Adipocyte (in vitro differentiated cells): ENCODE data around the gene ALDH1A3.

ENCODE experiments used
- DNase-seq: peaks from one replicate; pipeline ENCODE4 v3.0.0-alpha.2; 2015; ENCODE audit warnings: low read depth
- H3K27me3 ChIP-seq: replicated peaks from 2 replicates; pipeline ENCODE4 v1.7.0; 2013; ENCODE audit warnings: mild to moderate bottlenecking, low read length, moderate library complexity; ENCODE audit not compliant: control insufficient read depth, insufficient read depth
- H3K36me3 ChIP-seq: 2 replicates; pipeline ENCODE4 v1.7.0; 2013; ENCODE audit warnings: low read length, mild to moderate bottlenecking, moderate library complexity; ENCODE audit not compliant: control insufficient read depth, insufficient read depth, severe bottlenecking
- H3K4me1 ChIP-seq: 2 replicates; pipeline ENCODE4 v1.7.0; 2013; ENCODE audit warnings: mild to moderate bottlenecking, low read length, moderate library complexity; ENCODE audit not compliant: control insufficient read depth, insufficient read depth
- H3K4me3 ChIP-seq: 2 replicates; pipeline ENCODE4 v1.7.0; 2013; ENCODE audit warnings: mild to moderate bottlenecking, low read length, moderate library complexity
- H3K9ac ChIP-seq: 2 replicates; pipeline ENCODE4 v1.7.0; 2013; ENCODE audit warnings: mild to moderate bottlenecking, low read length, moderate library complexity
- H3K9me3 ChIP-seq: 2 replicates; pipeline ENCODE4 v1.7.0; 2013; ENCODE audit warnings: mild to moderate bottlenecking, low read length, moderate library complexity; ENCODE audit not compliant: control insufficient read depth

Gene ALDH1A3

GRCh38 chr15:100948430-100948762 lies 68.8 kb downstream of the ALDH1A3 start:
- no peak overlapping the region for H3K4me3 ChIP-seq
- H3K9me3 ChIP-seq: no peaks in the 10 kb centered on the region
- H3K36me3 ChIP-seq: no peaks in the 10 kb centered on the region
- peaks cover 11% of the 10 kb centered on the region for H3K4me1 ChIP-seq
- no peak for DNase-seq
- H3K9ac ChIP-seq: no peak overlapping the region
- H3K27me3 ChIP-seq: no peaks in the 10 kb centered on the region

DNA sequence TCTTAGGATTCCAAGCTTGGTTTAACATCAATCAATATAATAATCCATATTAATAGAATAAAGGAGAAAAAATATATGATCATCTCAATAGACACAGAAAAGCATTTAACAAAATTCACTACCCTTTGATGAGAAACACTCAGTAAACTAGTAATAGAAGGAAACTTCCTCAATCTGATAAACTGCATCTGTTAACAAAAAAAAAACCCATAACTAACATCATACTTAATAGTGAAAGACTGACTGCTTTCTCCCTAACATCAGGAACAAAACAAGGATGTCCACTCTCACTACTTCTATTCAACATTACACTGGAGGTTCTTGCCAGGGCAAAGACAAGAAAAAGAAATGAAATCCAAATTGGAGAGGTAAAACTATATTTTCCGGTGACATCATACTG lies 70.1 kb downstream of the ALDH1A3 start:
- Histone ChIP-seq H3K27me3 (no peaks in the 10 kb centered on the region), H3K9ac (no peak overlapping the region), H3K9me3 (no peaks in the 10 kb centered on the region), H3K36me3 (no peaks in the 10 kb centered on the region), H3K4me1 (peaks cover 4% of the 10 kb centered on the region), H3K4me3 (no peak overlapping the region)
- no peak for DNase-seq

GRCh38 chr15:100951965-100952364 lies 72.3 kb downstream of the ALDH1A3 start:
- Histone ChIP-seq H3K4me1 (peaks cover 5% of the 10 kb centered on the region), H3K9me3 (no peaks in the 10 kb centered on the region), H3K27me3 (no peaks in the 10 kb centered on the region), H3K9ac (no peak overlapping the region), H3K4me3 (no peak overlapping the region), H3K36me3 (no peaks in the 10 kb centered on the region)
- DNase-seq: no peak

DNA sequence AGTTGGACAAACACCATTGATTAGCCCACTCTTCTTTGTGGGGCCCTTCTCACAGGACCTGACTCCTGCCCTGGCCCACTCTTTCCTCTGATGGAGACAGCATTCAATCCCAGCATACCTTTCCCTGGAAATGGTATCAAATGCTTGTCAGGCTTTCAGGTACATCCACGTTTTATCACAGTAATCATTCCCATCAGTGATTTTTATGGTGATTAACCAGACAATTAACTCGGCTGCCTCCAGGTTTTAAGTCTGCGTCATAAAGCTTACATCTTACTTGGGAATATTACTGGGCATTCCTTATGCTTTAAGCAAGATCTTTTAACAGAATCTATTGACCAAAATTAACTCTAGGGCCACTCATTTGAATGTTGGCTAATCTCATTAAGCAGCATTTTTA lies 72.9 kb downstream of the ALDH1A3 start:
- Histone ChIP-seq H3K4me3 (no peak overlapping the region), H3K9me3 (no peaks in the 10 kb centered on the region), H3K36me3 (no peaks in the 10 kb centered on the region), H3K4me1 (peaks cover 11% of the 10 kb centered on the region), H3K27me3 (no peaks in the 10 kb centered on the region), H3K9ac (no peak overlapping the region)
- no peak for DNase-seq

DNA sequence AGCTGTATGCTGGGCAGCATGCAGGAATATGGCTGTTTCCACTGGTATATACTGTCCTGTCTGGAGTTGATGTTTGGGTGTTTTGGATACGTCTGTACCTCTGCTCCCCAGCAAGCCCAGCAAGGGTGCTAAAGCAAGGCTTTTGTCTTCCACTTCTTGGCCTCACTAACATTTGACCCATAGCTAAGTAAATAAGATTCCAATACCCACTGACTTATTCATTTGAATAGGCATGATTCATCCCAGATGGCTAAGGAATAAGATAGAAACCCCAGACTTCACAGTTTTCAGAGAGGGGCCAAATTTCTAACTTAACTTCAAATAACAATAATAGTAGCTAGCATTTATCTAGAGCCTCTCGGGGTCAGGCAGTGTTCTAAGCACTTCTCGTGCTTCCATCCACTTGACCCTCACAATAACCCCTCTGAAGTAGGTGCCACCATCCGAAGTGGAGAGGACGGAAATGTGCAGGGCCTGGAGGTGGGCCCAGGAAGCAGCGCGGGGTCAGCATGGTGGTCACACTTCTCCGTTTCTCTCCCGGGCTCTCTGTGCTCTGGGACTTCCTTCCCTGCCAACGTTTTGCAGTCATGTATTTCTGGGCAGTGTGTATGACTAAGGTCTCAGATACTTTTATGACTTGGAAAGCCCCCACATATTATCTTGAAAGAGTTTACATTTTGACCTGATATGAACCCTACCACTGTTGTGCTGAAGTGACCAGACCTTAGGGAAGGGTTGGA lies 78.9 kb downstream of the ALDH1A3 start:
- Histone ChIP-seq H3K4me1 (peaks cover 46% of the 10 kb centered on the region), H3K9me3 (no peaks in the 10 kb centered on the region), H3K27me3 (no peaks in the 10 kb centered on the region), H3K4me3 (peak overlapping the region; percentile 60), H3K9ac (peak overlapping the region; percentile 71), H3K36me3 (no peaks in the 10 kb centered on the region)
- DNase-seq: peak; percentile 55

DNA sequence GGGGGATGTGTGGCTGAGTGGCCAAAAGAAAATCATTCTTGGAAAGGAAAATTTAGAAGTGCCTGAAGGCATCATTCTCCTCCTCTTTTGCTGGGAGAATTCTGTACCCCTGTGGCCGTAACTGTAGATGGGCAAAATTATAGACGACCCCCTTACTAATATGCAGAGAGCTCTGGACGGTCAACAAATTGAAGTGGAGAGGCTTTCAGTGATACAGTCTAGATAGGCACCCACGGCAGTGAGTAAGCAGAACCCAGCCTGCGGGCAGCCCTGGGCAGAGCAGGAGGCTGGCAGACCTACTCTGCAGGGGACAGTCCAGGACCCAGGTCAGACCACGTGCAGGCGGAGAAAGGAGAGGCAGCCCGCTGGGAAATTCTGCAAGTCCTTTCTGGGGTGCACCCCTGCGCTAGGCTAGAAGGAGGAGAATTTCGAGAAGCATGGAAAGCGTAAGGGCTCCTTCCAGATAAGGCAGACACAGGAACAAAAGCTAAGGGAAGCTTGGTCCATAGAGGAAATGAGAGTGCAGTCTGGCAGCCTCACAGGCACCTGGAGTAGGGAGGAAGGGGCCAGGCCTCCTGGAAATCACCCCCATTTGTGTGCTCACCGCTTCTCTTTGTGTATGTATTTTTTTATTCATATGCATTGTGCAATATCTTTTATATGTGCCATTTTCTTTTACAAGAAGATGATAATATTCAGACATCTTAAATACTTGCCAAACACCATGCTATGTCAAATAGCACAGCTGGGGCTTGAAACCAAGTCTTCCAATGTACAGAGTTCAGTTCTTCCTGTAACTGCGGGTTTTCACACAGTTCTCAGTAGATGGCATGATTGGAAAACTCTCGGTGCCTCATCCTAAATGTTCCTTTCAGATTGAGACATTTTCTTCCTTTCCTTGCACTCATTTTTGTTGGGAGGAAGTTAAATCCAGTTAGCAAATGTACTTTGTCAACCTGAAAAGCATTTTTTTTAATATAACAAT lies 79.7 kb downstream of the ALDH1A3 start:
- no peaks in the 10 kb centered on the region for H3K36me3 ChIP-seq
- peak overlapping the region; percentile 60 for H3K4me3 ChIP-seq
- no peaks in the 10 kb centered on the region for H3K9me3 ChIP-seq
- H3K4me1 ChIP-seq: peaks cover 46% of the 10 kb centered on the region
- H3K9ac ChIP-seq: peak overlapping the region; percentile 41
- DNase-seq: no peak
- H3K27me3 ChIP-seq: no peaks in the 10 kb centered on the region
